Suprapubic skin (tissue), 3 donors: ENCODE data around the gene SREBF1.

Experiments
- CTCF ChIP-seq, 2 donors: fragments of 200-600 bp in 1 of 2; fragments of 450-650 bp in 1 of 2; sonication (generic) in 1 of 2; IDR thresholded peaks; one replicate each; pipeline ENCODE4 v1.5.1; 2016 to 2019; ENCODE audit warnings: antibody characterized with exemption in 2 of 2, mild to moderate bottlenecking in 1 of 2, moderate library complexity in 1 of 2
- EP300 ChIP-seq: sonication (generic); formaldehyde crosslinking; IDR thresholded peaks from one replicate; pipeline ENCODE4 v1.6.1; 2017; ENCODE audit warnings: antibody characterized with exemption
- POLR2A ChIP-seq, 2 donors: fragments of 450-650 bp; IDR thresholded peaks; one replicate each; pipeline ENCODE4 v1.6.1; 2017; ENCODE audit warnings: antibody characterized with exemption in 2 of 2, mild to moderate bottlenecking in 2 of 2, moderate library complexity in 2 of 2

GRCh38 chr17:17844500-17844899 lies 7.7 kb upstream of the SREBF1 start:
- TF ChIP-seq CTCF (IDR thresholded peaks at IDR 0.05) (no peak), POLR2A (IDR thresholded peaks at IDR 0.05) (no peak), EP300 (no peak)
